Large intestine (tissue), 12 donors: Measurements from ENCODE around the gene TIMM23B. TPM values are rescaled to one million over a fixed set of nuclear protein-coding genes. Genes with fewer than 3 reads are reported as not detected.
"Not testable (repeated sequence)": the region's sequence is repeated elsewhere in the genome, so short reads cannot be mapped to it uniquely, and the experiment has no call there.

Source experiments
- DNase-seq, 2 donors: peaks; one replicate each; pipeline versions ENCODE4 v3.0.0 to v3.0.0-alpha.2; 2013
- H3K27ac ChIP-seq: one replicate; pipeline ENCODE4 v1.5.1; 2013; ENCODE audit warnings: low read length
- H3K27me3 ChIP-seq: 2 replicates; pipeline ENCODE4 v1.6.1; 2013; ENCODE audit warnings: low read length; ENCODE audit not compliant: control insufficient read depth, insufficient read depth
- H3K36me3 ChIP-seq: 2 replicates; pipeline ENCODE4 v1.6.1; 2013; ENCODE audit warnings: low read length; ENCODE audit not compliant: control insufficient read depth, insufficient read depth
- H3K4me1 ChIP-seq: one replicate; pipeline ENCODE4 v1.6.1; 2013; ENCODE audit warnings: low read length; ENCODE audit not compliant: control insufficient read depth, insufficient read depth
- H3K4me3 ChIP-seq: one replicate; pipeline ENCODE4 v1.5.1; 2013; ENCODE audit warnings: low read length
- H3K9me3 ChIP-seq: one replicate; pipeline ENCODE4 v1.6.1; 2013; ENCODE audit warnings: mild to moderate bottlenecking, low read depth, low read length, moderate library complexity; ENCODE audit not compliant: control insufficient read depth
- WGBS: methylation state at CpG from one replicate; pipeline ENCODE4 v1.1.5; 2013; ENCODE audit warnings: low lambda C conversion rate; ENCODE audit not compliant: insufficient coverage; 5-methylcytosine and 5-hydroxymethylcytosine counted together
- long read RNA-seq, 11 donors: transcript quantifications; one replicate each; lab custom pipeline, GENCODE V29; 2026
- polyA plus RNA-seq: library from polyadenylated mRNA; unstranded; fragments of 120-200 nt; gene quantifications from one replicate; pipeline ENCODE4 v1.2.1, GENCODE V29; 2013

Gene TIMM23B
- 18.0 TPM for polyA plus RNA-seq
- long read RNA-seq, donor 1, partial matches to known transcripts, result 0 of 1 reads
- long read RNA-seq, donor 1, other reads (novel, unspliced or antisense), result 0 of 1 reads
- long read RNA-seq, donor 2, partial matches to known transcripts, result 0 of 3 reads
- long read RNA-seq, donor 2, other reads (novel, unspliced or antisense), result 0 of 3 reads
- long read RNA-seq, donor 3, result 0 reads
- long read RNA-seq, donor 4, result 0 reads
- long read RNA-seq, donor 5, partial matches to known transcripts, result 0 of 2 reads
- long read RNA-seq, donor 5, other reads (novel, unspliced or antisense), result 0 of 2 reads
- long read RNA-seq, donor 6, partial matches to known transcripts, result 0 of 2 reads
- long read RNA-seq, donor 6, other reads (novel, unspliced or antisense), result 0 of 2 reads
- long read RNA-seq, donor 7, partial matches to known transcripts, result 0 of 4 reads
- long read RNA-seq, donor 7, other reads (novel, unspliced or antisense), result 0 of 4 reads
- long read RNA-seq, donor 8, partial matches to known transcripts, result 0 of 3 reads
- long read RNA-seq, donor 8, other reads (novel, unspliced or antisense), result 0 of 3 reads
- long read RNA-seq, donor 9, partial matches to known transcripts, result 0 of 1 reads
- long read RNA-seq, donor 9, other reads (novel, unspliced or antisense), result 0 of 1 reads
- long read RNA-seq, donor 10, result 0 reads
- long read RNA-seq, donor 11, partial matches to known transcripts, result 11 of 14 reads
- long read RNA-seq, donor 11, other reads (novel, unspliced or antisense), result 0 of 14 reads

- Histone ChIP-seq H3K27ac (peak within 1 kb of the TSS; percentile 62), H3K4me3 (peak within 1 kb of the TSS; percentile 79)
- not testable (repeated sequence) for H3K4me1 ChIP-seq, H3K9me3 ChIP-seq, H3K27me3 ChIP-seq, H3K36me3 ChIP-seq
- DNase-seq, result peak; percentile 69 to 81
- WGBS, result no CpG with 5 or more reads among the region's 81 CpGs
Observed at GRCh38 chr10:49941447-49942338, at the start of gene TIMM23B, which contains the start of gene PARG. TSS of gene TIMM23B (plus strand) at chr10:49942053. CDS start at chr10:49942195, 142 bp downstream. TSS of gene PARG (minus strand) at chr10:49942027. CDS start at chr10:49941725, 302 bp downstream.

- H3K4me1 ChIP-seq, H3K27ac ChIP-seq, H3K4me3 ChIP-seq, H3K36me3 ChIP-seq, H3K27me3 ChIP-seq, H3K9me3 ChIP-seq, DNase-seq: not testable (repeated sequence)
- WGBS, result no CpG with 5 or more reads among the region's 2 CpGs
Observed at GRCh38 chr10:49899999-49900398, 41.9 kb upstream of the TIMM23B start.

- WGBS, result no CpG with 5 or more reads among the region's 3 CpGs
- H3K27me3 ChIP-seq, DNase-seq, H3K27ac ChIP-seq, H3K4me3 ChIP-seq, H3K36me3 ChIP-seq, H3K9me3 ChIP-seq, H3K4me1 ChIP-seq: not testable (repeated sequence)
Observed at GRCh38 chr10:49900406-49900805, 41.4 kb upstream of the TIMM23B start.

- H3K4me3 ChIP-seq, H3K27me3 ChIP-seq, H3K27ac ChIP-seq, DNase-seq, H3K4me1 ChIP-seq, H3K9me3 ChIP-seq, H3K36me3 ChIP-seq: not testable (repeated sequence)
- WGBS, result no CpG with 5 or more reads among the region's 3 CpGs
Observed at GRCh38 chr10:49903829-49904228, 38.0 kb upstream of the TIMM23B start.

GRCh38 chr10:49908290-49909080 is 33.4 kb upstream of the TIMM23B start:
- H3K36me3 ChIP-seq, H3K4me3 ChIP-seq, H3K27ac ChIP-seq, H3K4me1 ChIP-seq, DNase-seq, H3K27me3 ChIP-seq, H3K9me3 ChIP-seq: not testable (repeated sequence)
- WGBS, result 83% methylated on average over 1 of the region's 4 CpGs

- not testable (repeated sequence) for DNase-seq, H3K4me3 ChIP-seq, H3K27me3 ChIP-seq, H3K27ac ChIP-seq, H3K9me3 ChIP-seq, H3K36me3 ChIP-seq, H3K4me1 ChIP-seq
- WGBS, result no CpG with 5 or more reads among the region's 1 CpG
Observed at GRCh38 chr10:49910295-49910694, 31.6 kb upstream of the TIMM23B start.

- not testable (repeated sequence) for H3K4me1 ChIP-seq, H3K27ac ChIP-seq, DNase-seq, H3K27me3 ChIP-seq, H3K4me3 ChIP-seq, H3K9me3 ChIP-seq, H3K36me3 ChIP-seq
Observed at GRCh38 chr10:49916451-49916850, 25.4 kb upstream of the TIMM23B start.

- not testable (repeated sequence) for H3K27ac ChIP-seq, H3K9me3 ChIP-seq, H3K36me3 ChIP-seq, H3K4me1 ChIP-seq, DNase-seq, H3K27me3 ChIP-seq, H3K4me3 ChIP-seq
Observed at GRCh38 chr10:49917927-49918326, 23.9 kb upstream of the TIMM23B start.

GRCh38 chr10:49922041-49922440 is 19.8 kb upstream of the TIMM23B start:
- H3K4me1 ChIP-seq, H3K27me3 ChIP-seq, H3K36me3 ChIP-seq, H3K4me3 ChIP-seq, H3K9me3 ChIP-seq, DNase-seq, H3K27ac ChIP-seq: not testable (repeated sequence)
- no CpG with 5 or more reads among the region's 4 CpGs for WGBS

GRCh38 chr10:49923572-49923971 is 18.3 kb upstream of the TIMM23B start:
- H3K27me3 ChIP-seq, DNase-seq, H3K27ac ChIP-seq, H3K4me1 ChIP-seq, H3K9me3 ChIP-seq, H3K36me3 ChIP-seq, H3K4me3 ChIP-seq: not testable (repeated sequence)
- WGBS, result no CpG with 5 or more reads among the region's 4 CpGs
